HL-60 (cell line): Measurements from ENCODE around the gene PELI2.

Source experiments
- GABPA ChIP-seq: IDR thresholded peaks from 2 replicates; pipeline ENCODE4 v1.6.1; 2012; ENCODE audit warnings: low read depth
- POLR2AphosphoS5 ChIP-seq: IDR thresholded peaks from 2 replicates; pipeline ENCODE4 v1.6.1; 2012; ENCODE audit warnings: low read depth
- REST ChIP-seq: IDR thresholded peaks from 2 replicates; pipeline ENCODE4 v1.6.1; 2012; ENCODE audit warnings: low read depth; ENCODE audit not compliant: insufficient replicate concordance
- TF ChIP-seq, protein P1 (sequence below): IDR thresholded peaks from one replicate; pipeline ENCODE4 v1.5.1; 2011; ENCODE audit warnings: low read length, control low read depth, inconsistent platforms; ENCODE audit not compliant: insufficient read depth

DNA sequence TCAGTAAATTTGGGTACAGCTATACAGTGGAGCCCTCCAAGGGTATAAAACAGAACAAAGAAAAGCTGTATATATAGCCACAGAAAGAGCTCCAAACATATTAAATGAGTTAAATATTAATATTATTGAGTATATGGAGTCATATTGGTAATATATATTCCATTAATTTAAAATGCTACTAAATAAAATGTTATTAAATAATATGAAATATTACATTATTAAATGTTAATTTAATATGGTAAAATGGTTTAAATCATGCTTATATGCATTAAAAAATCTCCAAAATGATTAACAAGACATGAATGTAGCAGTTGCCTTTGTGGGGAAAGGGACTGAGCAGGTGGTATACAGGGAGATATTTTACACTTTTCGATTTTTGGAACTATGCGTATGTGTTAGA lies 164.0 kb downstream of the PELI2 start:
- TF ChIP-seq, protein P1, sequence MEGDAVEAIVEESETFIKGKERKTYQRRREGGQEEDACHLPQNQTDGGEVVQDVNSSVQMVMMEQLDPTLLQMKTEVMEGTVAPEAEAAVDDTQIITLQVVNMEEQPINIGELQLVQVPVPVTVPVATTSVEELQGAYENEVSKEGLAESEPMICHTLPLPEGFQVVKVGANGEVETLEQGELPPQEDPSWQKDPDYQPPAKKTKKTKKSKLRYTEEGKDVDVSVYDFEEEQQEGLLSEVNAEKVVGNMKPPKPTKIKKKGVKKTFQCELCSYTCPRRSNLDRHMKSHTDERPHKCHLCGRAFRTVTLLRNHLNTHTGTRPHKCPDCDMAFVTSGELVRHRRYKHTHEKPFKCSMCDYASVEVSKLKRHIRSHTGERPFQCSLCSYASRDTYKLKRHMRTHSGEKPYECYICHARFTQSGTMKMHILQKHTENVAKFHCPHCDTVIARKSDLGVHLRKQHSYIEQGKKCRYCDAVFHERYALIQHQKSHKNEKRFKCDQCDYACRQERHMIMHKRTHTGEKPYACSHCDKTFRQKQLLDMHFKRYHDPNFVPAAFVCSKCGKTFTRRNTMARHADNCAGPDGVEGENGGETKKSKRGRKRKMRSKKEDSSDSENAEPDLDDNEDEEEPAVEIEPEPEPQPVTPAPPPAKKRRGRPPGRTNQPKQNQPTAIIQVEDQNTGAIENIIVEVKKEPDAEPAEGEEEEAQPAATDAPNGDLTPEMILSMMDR = no peak
- TF ChIP-seq POLR2AphosphoS5 (no peak), GABPA (no peak), REST (no peak)
